Measurements from ENCODE around the gene LYRM4. TPM values are rescaled to one million over a fixed set of nuclear protein-coding genes. Genes with fewer than 3 reads are reported as not detected.

LYRM4 gene
- total RNA-seq, 1 experiment from 2014 or later, result 44.3 TPM

- Histone ChIP-seq H2BK20ac (ENCODE audit: low read depth, low read length, poor library complexity, severe bottlenecking) (no peak overlapping the region), H3K4ac (ENCODE audit: low read depth, low read length) (no peak overlapping the region), H3K9ac (ENCODE audit: extremely low read depth, insufficient read length, low read length) (no peak overlapping the region), H3K79me1 (ENCODE audit: insufficient read depth, low read depth, low read length, poor library complexity, severe bottlenecking) (no peaks in the 10 kb centered on the region), H4K20me1 (ENCODE audit: control insufficient read depth, insufficient read depth, insufficient read length) (no peaks in the 10 kb centered on the region), H2BK120ac (ENCODE audit: low read depth, low read length, poor library complexity, severe bottlenecking) (no peak overlapping the region), H3K79me2 (ENCODE audit: insufficient read depth, low read length) (no peaks in the 10 kb centered on the region), H2BK15ac (ENCODE audit: low read depth, low read length) (no peak overlapping the region), H3K56ac (ENCODE audit: insufficient read length, low read depth, low read length) (no peak overlapping the region), H3K9me3 (ENCODE audit: control insufficient read depth, low read depth, low read length) (no peaks in the 10 kb centered on the region), H4K5ac (ENCODE audit: insufficient read length, low read depth, low read length) (no peak overlapping the region), H2AFZ (ENCODE audit: low read length) (no peak overlapping the region), H4K8ac (replicated peaks; ENCODE audit: insufficient read length, low read depth, low read length) (no peak overlapping the region), H3K23me2 (ENCODE audit: insufficient read length, low read depth, low read length, poor library complexity, severe bottlenecking) (no peaks in the 10 kb centered on the region), H3K27me3 (ENCODE audit: insufficient read depth, low read length) (no peaks in the 10 kb centered on the region), H3K4me1 (ENCODE audit: insufficient read depth, low read length) (no peaks in the 10 kb centered on the region), H3T11ph (ENCODE audit: low read length) (no peak overlapping the region), H3K23ac (ENCODE audit: insufficient read length, low read depth, low read length) (no peak overlapping the region), H4K91ac (ENCODE audit: insufficient read length, low read depth, low read length) (no peak overlapping the region), H3K27ac (ENCODE audit: insufficient read length, low read depth, low read length) (no peak overlapping the region), H2BK5ac (ENCODE audit: insufficient read length, low read length) (no peak overlapping the region), H3K4me2 (ENCODE audit: insufficient read depth, insufficient read length, low read length) (no peak overlapping the region), H3K18ac (ENCODE audit: insufficient read length, low read depth, low read length) (no peak overlapping the region), H2AK5ac (ENCODE audit: insufficient read length, low read length) (no peak overlapping the region), H2BK12ac (ENCODE audit: insufficient read length, low read depth, low read length) (no peak overlapping the region), H3K14ac (ENCODE audit: insufficient read depth, low read length) (no peak overlapping the region)
- Mint-ChIP-seq H3K27me3 (ENCODE audit: low read depth) (no peaks in the 10 kb centered on the region), H3K4me3 (no peak overlapping the region), H3K27ac (no peak overlapping the region), H3K36me3 (ENCODE audit: insufficient read depth in 1 of 3, low read depth in 3 of 3) (no peaks in the 10 kb centered on the region; a peak in 1 of 7 replicates), H3K9me3 (no peaks in the 10 kb centered on the region), H3K4me1 (peaks cover 0 to 3% of the 10 kb centered on the region in 2 experiments; a peak in 1 of 4 replicates)
- no peak for DNase-seq
- TF ChIP-seq, protein P1, sequence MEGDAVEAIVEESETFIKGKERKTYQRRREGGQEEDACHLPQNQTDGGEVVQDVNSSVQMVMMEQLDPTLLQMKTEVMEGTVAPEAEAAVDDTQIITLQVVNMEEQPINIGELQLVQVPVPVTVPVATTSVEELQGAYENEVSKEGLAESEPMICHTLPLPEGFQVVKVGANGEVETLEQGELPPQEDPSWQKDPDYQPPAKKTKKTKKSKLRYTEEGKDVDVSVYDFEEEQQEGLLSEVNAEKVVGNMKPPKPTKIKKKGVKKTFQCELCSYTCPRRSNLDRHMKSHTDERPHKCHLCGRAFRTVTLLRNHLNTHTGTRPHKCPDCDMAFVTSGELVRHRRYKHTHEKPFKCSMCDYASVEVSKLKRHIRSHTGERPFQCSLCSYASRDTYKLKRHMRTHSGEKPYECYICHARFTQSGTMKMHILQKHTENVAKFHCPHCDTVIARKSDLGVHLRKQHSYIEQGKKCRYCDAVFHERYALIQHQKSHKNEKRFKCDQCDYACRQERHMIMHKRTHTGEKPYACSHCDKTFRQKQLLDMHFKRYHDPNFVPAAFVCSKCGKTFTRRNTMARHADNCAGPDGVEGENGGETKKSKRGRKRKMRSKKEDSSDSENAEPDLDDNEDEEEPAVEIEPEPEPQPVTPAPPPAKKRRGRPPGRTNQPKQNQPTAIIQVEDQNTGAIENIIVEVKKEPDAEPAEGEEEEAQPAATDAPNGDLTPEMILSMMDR (conservative IDR thresholded peaks at IDR 0.05), result no peak
- no CpG with 5 or more reads among the region's 6 CpGs for WGBS (ENCODE audit: extremely low coverage, insufficient read length, low lambda C conversion rate)
Observed at GRCh38 chr6:5149159-5149704, 111.5 kb downstream of the LYRM4 start.

All from H9 (cell line).